Motor neuron (in vitro differentiated cells): ENCODE data around the gene FRMPD4. TPM values are rescaled to one million over a fixed set of nuclear protein-coding genes. Genes with fewer than 3 reads are reported as not detected.

Source experiments
- ATAC-seq, 8 experiments: fragments of 200-7000 bp; cut with Tn5 transposase; replicated peaks in 6 of 8; 2 replicates each; pipeline ENCODE4 v1.8.0; 2021; ENCODE audit warnings: mild to moderate bottlenecking in 8 of 8, moderate library complexity in 8 of 8
- H3K27ac ChIP-seq, 2 donors: fragments of 250-450 bp; sonication (Bioruptor Pico); 2 replicates each; pipeline ENCODE4 v1.9.0; 2021; ENCODE audit warnings: antibody characterized with exemption in 2 of 2, mild to moderate bottlenecking in 2 of 2, moderate library complexity in 1 of 2
- H3K4me1 ChIP-seq, 2 donors: fragments of 250-450 bp; sonication (Bioruptor Pico); replicated peaks in 1 of 2; 2 replicates each; pipeline ENCODE4 v1.6.1; 2021; ENCODE audit warnings: antibody characterized with exemption in 2 of 2, mild to moderate bottlenecking in 2 of 2, moderate library complexity in 1 of 2
- H3K4me3 ChIP-seq, 5 donors: fragments of 250-450 bp; sonication (Bioruptor Pico); 2 replicates each; pipeline ENCODE4 v1.9.0; 2021; ENCODE audit warnings: antibody characterized with exemption in 5 of 5, mild to moderate bottlenecking in 5 of 5, moderate library complexity in 4 of 5
- WGBS, 10 experiments: fragments of 450-650 bp; shearing (Covaris generic); methylation state at CpG; one replicate each; pipeline ENCODE4 v1.0.0; 2022; 5-methylcytosine and 5-hydroxymethylcytosine counted together
- in situ Hi-C, 9 experiments: fragments of 400-800 bp; cut with MboI; loops; one replicate each; pipeline ENCODE4 v1.15.0; 2021; ENCODE audit warnings: low sequenced_read_pairs in 9 of 9, low pct_unique_long_range_greater_than_20kb in 2 of 9; ENCODE audit not compliant: unreplicated experiment in 9 of 9
- total RNA-seq, 8 experiments: library from RNA; unstranded; fragments of 300-600 nt; gene quantifications; 2 replicates each; pipeline versions ENCODE4 v1.2.3 to v1.2.4, GENCODE V29; 2022

The FRMPD4 gene
- total RNA-seq, 8 experiments from 2014 or later, result 0.07 to 5.3 (median 2.3) TPM; not detected in 2

GRCh38 chrX:12753366-12753765 is 615.1 kb downstream of the FRMPD4 start:
- H3K4me1 ChIP-seq, result no peaks in the 10 kb centered on the region
- 0 to 80% (median 38%) methylated on average over 1 to 2 of the region's 2 CpGs; no CpG with 5 or more reads in 6 of the 10 experiments for WGBS, 10 experiments
- in situ Hi-C loops, result no loop called here
- ATAC-seq, result no peak
- no peak overlapping the region for H3K27ac ChIP-seq
- H3K4me3 ChIP-seq, result no peak overlapping the region

- no peak overlapping the region for H3K4me3 ChIP-seq
- in situ Hi-C loops, result no loop called here
- no peak overlapping the region for H3K27ac ChIP-seq
- WGBS, 10 experiments, result 0 to 83% (median 20%) methylated on average over 1 to 3 of the region's 3 CpGs; no CpG with 5 or more reads in 5 of the 10 experiments
- ATAC-seq, result no peak
- H3K4me1 ChIP-seq, result no peaks in the 10 kb centered on the region
These were observed 620.0 kb downstream of the FRMPD4 start for GRCh38 chrX:12758291-12758690.

GRCh38 chrX:12767856-12768255 is 629.6 kb downstream of the FRMPD4 start:
- no peak overlapping the region for H3K4me3 ChIP-seq
- 0 to 60% (median 18%) methylated on average over 1 to 2 of the region's 2 CpGs; no CpG with 5 or more reads in 4 of the 10 experiments for WGBS, 10 experiments
- in situ Hi-C loops, result no loop called here
- H3K4me1 ChIP-seq, result no peaks in the 10 kb centered on the region
- ATAC-seq, result peak in 1 of 8 experiments; percentile 29
- no peak overlapping the region for H3K27ac ChIP-seq

GRCh38 chrX:12768491-12768890 is 630.2 kb downstream of the FRMPD4 start:
- Histone ChIP-seq H3K4me1 (no peaks in the 10 kb centered on the region), H3K27ac (no peak overlapping the region), H3K4me3 (no peak overlapping the region)
- 16 to 100% (median 71%) methylated on average over 1 to 4 of the region's 4 CpGs; no CpG with 5 or more reads in 4 of the 10 experiments for WGBS, 10 experiments
- no peak for ATAC-seq
- in situ Hi-C loops, result no loop called here

- ATAC-seq, result peak in 3 of 8 experiments; percentile 30 to 54 (median 47)
- 32 to 100% (median 67%) methylated on average over 1 to 5 of the region's 5 CpGs; no CpG with 5 or more reads in 6 of the 10 experiments for WGBS, 10 experiments
- Histone ChIP-seq H3K27ac (no peak overlapping the region), H3K4me3 (no peak overlapping the region), H3K4me1 (no peaks in the 10 kb centered on the region)
- in situ Hi-C loops, result no loop called here
These were observed 632.2 kb downstream of the FRMPD4 start for GRCh38 chrX:12770440-12770839.

- Histone ChIP-seq H3K4me3 (no peak overlapping the region), H3K27ac (no peak overlapping the region), H3K4me1 (no peaks in the 10 kb centered on the region)
- WGBS, 10 experiments, result 47 to 69% (median 57%) methylated on average over 2 to 9 of the region's 22 CpGs; no CpG with 5 or more reads in 7 of the 10 experiments
- ATAC-seq, result peak in 4 of 8 experiments; percentile 36 to 99 (median 98)
- in situ Hi-C loops, result no loop called here
These were observed 633.3 kb downstream of the FRMPD4 start for GRCh38 chrX:12771445-12772069.
